ES-I3 (cell line): ENCODE data around the gene TAS2R30.
"Not testable (repeated sequence)": the region's sequence is repeated elsewhere in the genome, so short reads cannot be mapped to it uniquely, and the experiment has no call there.

Experiments
- H3K36me3 ChIP-seq: 2 replicates; pipeline ENCODE4 v1.6.1; 2013; ENCODE audit warnings: mild to moderate bottlenecking, low read length, control low read depth, moderate library complexity; ENCODE audit not compliant: insufficient read depth
- H3K4me1 ChIP-seq: 2 replicates; pipeline ENCODE4 v1.6.1; 2013; ENCODE audit warnings: mild to moderate bottlenecking, control low read depth, low read length; ENCODE audit not compliant: insufficient read depth
- H3K9ac ChIP-seq: 2 replicates; pipeline ENCODE4 v1.6.1; 2013; ENCODE audit warnings: low read depth, mild to moderate bottlenecking, low read length, moderate library complexity
- H3K9me3 ChIP-seq: 2 replicates; pipeline ENCODE4 v1.6.1; 2013; ENCODE audit warnings: mild to moderate bottlenecking, low read length, moderate library complexity; ENCODE audit not compliant: control insufficient read depth, insufficient read depth

Gene TAS2R30

GRCh38 chr12:11094910-11095309 lies 39.5 kb downstream of the TAS2R30 start:
- not testable (repeated sequence) for H3K36me3 ChIP-seq, H3K9ac ChIP-seq, H3K4me1 ChIP-seq, H3K9me3 ChIP-seq

- Histone ChIP-seq H3K4me1 (no peaks in the 10 kb centered on the region), H3K9ac (no peak within 1 kb of the TSS), H3K36me3 (no peaks in the 10 kb centered on the region), H3K9me3 (no peaks in the 10 kb centered on the region)
Observed at GRCh38 chr12:11092128-11092527, 42.3 kb downstream of the TAS2R30 start, which contains the start of gene TAS2R43. TAS2R43 (minus strand) TSS chr12:11092313; CDS start chr12:11092229, 84 bp downstream.

GRCh38 chr12:11089246-11089645 lies 45.2 kb downstream of the TAS2R30 start:
- Histone ChIP-seq H3K4me1 (no peaks in the 10 kb centered on the region), H3K36me3 (no peaks in the 10 kb centered on the region), H3K9me3 (no peaks in the 10 kb centered on the region), H3K9ac (no peak overlapping the region)

- H3K9me3 ChIP-seq = no peaks in the 10 kb centered on the region
- H3K4me1 ChIP-seq = no peaks in the 10 kb centered on the region
- no peak overlapping the region for H3K9ac ChIP-seq
- H3K36me3 ChIP-seq = no peaks in the 10 kb centered on the region
Observed at GRCh38 chr12:11085419-11085818, 49.0 kb downstream of the TAS2R30 start.
